ENCODE data around the gene BCL2.

Gene BCL2

DNA sequence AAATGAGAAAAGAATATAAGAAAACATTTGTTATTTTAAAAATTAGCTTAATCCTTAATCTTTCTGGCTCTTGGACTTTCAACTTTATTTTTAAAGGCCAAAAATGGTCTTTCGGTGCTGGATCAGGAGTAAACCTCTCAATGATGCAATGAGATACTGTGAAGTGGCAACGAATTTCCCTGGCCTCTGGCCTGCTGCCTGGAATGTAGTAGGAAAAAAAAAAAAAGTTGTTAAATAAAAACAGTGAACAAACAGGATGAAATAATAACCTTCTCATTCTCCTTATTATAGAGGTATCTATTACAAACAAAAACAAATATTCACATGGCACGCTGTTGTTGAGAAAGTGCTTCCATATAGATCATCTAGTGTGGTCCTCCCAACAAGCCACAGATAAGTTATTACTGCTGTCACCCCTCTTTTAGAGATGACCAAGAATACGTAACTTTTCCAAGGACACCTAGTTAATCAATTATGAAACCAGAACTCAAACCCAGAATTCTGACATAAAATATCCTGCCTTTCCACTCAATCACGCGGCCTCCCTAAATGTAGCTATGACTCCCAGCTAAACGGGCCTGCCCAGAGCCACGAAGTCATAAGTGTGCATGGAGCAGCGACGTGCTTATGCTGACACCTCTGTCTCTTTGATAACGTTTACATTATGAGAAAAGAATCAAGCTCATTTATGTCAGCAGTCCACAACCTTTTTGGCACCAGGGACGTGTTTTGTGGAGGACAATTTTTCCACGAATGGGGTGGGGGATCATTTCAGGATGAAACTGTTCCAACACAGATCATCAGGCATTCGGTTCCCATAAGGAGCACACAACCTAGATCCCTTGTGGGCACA lies 170.9 kb downstream of the BCL2 start:
- Histone ChIP-seq H3K4me3 (ENCODE audit: insufficient read depth, low read depth, low read length, poor library complexity, severe bottlenecking) (no peak overlapping the region), H3K4me1 (ENCODE audit: control insufficient read depth, insufficient read depth, low read length, poor library complexity, severe bottlenecking) (peaks cover 29% of the 10 kb centered on the region), H3K27ac (ENCODE audit: insufficient read depth, low read length, poor library complexity, severe bottlenecking) (no peak overlapping the region), H3K9me3 (ENCODE audit: control insufficient read depth, low read length) (no peaks in the 10 kb centered on the region), H3K36me3 (ENCODE audit: control insufficient read depth, insufficient read depth, low read length) (peaks cover 11% of the 10 kb centered on the region), H3K27me3 (replicated peaks; ENCODE audit: control insufficient read depth, insufficient read depth, low read length, poor library complexity, severe bottlenecking) (no peaks in the 10 kb centered on the region)
- DNase-seq: no peak

DNA sequence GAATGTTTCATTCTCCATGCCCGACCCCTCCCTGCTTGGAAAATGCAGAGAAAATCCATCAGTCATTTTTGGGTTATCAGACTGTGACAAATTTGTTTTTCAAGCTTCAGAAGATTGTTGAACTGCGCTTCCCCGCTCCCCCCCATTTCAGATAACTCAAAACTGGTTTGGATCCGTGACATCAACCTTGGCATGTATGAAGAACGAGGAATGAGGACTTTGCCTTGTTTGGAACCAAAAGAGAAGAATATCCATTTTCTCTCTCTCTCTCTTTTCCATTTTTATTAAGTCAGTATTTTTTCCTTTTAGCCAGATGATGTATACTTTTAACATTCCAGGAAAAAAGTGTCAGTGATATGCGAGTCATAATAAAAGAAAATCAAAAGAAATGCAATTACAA lies 171.6 kb downstream of the BCL2 start:
- no peak for DNase-seq
- Histone ChIP-seq H3K27ac (ENCODE audit: insufficient read depth, low read length, poor library complexity, severe bottlenecking) (no peak overlapping the region), H3K4me1 (ENCODE audit: control insufficient read depth, insufficient read depth, low read length, poor library complexity, severe bottlenecking) (peaks cover 23% of the 10 kb centered on the region), H3K36me3 (ENCODE audit: control insufficient read depth, insufficient read depth, low read length) (peaks cover 11% of the 10 kb centered on the region), H3K4me3 (ENCODE audit: insufficient read depth, low read depth, low read length, poor library complexity, severe bottlenecking) (no peak overlapping the region), H3K27me3 (replicated peaks; ENCODE audit: control insufficient read depth, insufficient read depth, low read length, poor library complexity, severe bottlenecking) (no peaks in the 10 kb centered on the region), H3K9me3 (ENCODE audit: control insufficient read depth, low read length) (no peaks in the 10 kb centered on the region)

DNA sequence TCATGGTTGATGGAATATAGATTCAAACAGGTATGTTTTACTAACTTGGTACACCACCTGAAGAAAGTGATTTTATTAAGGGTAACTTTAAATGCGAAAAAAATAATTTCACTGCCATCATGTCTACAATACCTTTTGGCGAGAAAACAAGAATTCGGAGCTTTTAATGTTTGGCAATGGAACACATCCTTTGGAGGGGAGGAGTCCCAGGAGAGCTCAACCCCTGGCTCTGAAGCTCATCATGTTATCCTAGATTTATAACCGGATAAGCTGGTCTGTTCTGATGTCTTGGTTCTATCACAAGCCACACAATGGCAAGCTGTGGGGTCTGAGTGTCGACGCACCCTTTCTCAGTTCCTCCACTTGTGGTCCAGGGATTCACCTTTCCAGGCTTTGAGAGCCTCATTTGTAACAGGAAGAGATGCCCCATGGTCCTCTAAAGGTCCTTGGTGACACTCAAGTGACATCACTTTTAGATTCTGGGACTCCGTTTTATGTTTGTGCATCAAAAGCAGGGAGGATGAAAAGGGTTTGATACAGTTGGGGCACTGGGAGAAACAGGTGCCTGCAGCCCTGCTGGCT lies 172.7 kb downstream of the BCL2 start:
- Histone ChIP-seq H3K27ac (ENCODE audit: insufficient read depth, low read length, poor library complexity, severe bottlenecking) (no peak overlapping the region), H3K4me3 (ENCODE audit: insufficient read depth, low read depth, low read length, poor library complexity, severe bottlenecking) (no peak overlapping the region), H3K9me3 (ENCODE audit: control insufficient read depth, low read length) (no peaks in the 10 kb centered on the region), H3K36me3 (ENCODE audit: control insufficient read depth, insufficient read depth, low read length) (peaks cover 18% of the 10 kb centered on the region), H3K27me3 (replicated peaks; ENCODE audit: control insufficient read depth, insufficient read depth, low read length, poor library complexity, severe bottlenecking) (no peaks in the 10 kb centered on the region), H3K4me1 (ENCODE audit: control insufficient read depth, insufficient read depth, low read length, poor library complexity, severe bottlenecking) (peaks cover 14% of the 10 kb centered on the region)
- DNase-seq: no peak

DNA sequence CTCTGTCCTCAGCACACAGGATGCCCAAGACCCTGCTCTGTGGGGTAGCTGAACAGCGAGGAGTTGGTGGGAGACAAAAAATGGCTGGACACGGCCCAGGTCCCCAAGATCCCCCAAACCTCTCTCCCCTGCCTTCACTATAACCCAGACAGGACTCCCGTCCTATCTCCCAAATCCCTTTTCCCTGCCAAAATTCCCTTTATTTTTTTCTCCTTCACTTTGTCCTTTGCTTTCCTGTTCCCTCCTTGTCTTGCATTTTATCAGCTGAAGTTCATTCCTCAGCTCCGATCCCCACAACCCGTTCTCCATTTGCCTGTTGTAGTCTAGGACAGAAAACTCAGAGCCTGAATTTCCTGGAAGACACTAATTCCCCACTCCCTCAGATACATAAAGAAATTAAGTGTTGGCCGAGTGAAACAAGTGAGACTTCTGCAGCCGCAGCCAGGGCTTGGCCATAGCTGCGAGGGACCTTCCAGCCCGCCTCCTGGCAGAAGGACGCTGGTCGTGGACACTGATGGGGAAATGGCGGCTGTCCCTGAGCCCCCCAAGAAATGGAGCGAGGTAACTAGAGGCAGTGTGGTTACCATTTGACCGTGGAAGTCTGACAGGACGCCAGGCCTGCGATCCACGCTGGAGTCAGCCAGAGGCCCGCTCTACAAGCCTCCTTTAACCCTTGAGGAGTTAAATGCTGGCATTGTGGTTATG lies 173.6 kb downstream of the BCL2 start:
- H3K36me3 ChIP-seq (ENCODE audit: control insufficient read depth, insufficient read depth, low read length): peaks cover 27% of the 10 kb centered on the region
- no peak overlapping the region for H3K4me3 ChIP-seq (ENCODE audit: insufficient read depth, low read depth, low read length, poor library complexity, severe bottlenecking)
- H3K4me1 ChIP-seq (ENCODE audit: control insufficient read depth, insufficient read depth, low read length, poor library complexity, severe bottlenecking): peaks cover 5% of the 10 kb centered on the region
- DNase-seq: no peak
- H3K27me3 ChIP-seq (replicated peaks; ENCODE audit: control insufficient read depth, insufficient read depth, low read length, poor library complexity, severe bottlenecking): no peaks in the 10 kb centered on the region
- H3K9me3 ChIP-seq (ENCODE audit: control insufficient read depth, low read length): no peaks in the 10 kb centered on the region
- H3K27ac ChIP-seq (ENCODE audit: insufficient read depth, low read length, poor library complexity, severe bottlenecking): no peak overlapping the region

DNA sequence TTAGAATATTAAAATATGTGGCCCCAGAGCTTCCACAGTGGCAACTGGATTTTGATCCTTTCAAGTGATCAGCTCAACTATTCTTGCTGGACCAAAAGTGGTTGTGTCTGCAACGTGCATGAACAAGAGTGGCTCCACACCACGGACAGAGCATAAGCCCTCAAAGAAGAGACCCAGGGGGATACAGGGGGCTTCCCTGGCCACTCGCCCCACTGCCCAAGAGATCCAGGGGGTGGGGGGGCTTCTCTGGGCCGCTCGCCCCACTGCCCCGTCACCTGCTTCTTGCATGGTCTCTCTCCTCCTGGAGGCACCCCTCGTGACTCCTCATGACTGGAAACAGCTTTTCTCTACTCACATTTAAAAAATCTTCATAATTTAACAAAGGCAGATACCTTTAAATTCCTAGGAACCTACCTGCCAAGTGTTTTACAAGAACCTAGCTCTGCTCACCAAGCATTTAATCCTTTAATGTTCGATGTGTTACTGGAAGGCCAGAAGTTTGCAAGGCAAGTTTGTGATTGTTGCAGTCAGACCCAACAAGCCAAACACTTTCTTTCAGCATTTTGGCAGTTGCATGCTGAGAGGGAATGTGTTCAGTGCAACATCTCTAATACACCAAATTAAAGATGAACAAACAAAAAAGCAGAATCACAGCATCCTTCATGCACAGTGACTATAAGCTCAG lies 174.3 kb downstream of the BCL2 start:
- Histone ChIP-seq H3K36me3 (ENCODE audit: control insufficient read depth, insufficient read depth, low read length) (peaks cover 27% of the 10 kb centered on the region), H3K4me3 (ENCODE audit: insufficient read depth, low read depth, low read length, poor library complexity, severe bottlenecking) (no peak overlapping the region), H3K27me3 (replicated peaks; ENCODE audit: control insufficient read depth, insufficient read depth, low read length, poor library complexity, severe bottlenecking) (no peaks in the 10 kb centered on the region), H3K4me1 (ENCODE audit: control insufficient read depth, insufficient read depth, low read length, poor library complexity, severe bottlenecking) (no peaks in the 10 kb centered on the region), H3K27ac (ENCODE audit: insufficient read depth, low read length, poor library complexity, severe bottlenecking) (no peak overlapping the region), H3K9me3 (ENCODE audit: control insufficient read depth, low read length) (no peaks in the 10 kb centered on the region)
- no peak for DNase-seq

DNA sequence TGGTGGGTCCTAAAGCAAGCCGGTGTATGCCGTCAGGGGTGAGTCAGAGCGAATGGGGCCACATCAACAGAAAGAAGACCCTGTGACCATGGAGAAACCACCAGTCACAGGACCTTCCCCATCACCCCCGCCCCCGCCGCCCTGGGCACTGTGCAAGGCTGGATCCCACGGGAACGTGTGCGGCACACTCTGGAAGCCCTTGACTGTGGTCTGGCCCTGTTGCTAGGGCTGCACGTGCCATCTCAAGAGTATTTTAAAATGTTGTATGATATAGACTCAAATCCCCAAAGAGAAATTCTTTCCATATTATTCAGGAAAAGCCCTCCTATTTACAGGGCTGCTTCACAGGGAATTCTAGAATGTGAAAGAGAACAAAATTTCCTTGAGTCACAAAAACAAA lies 174.8 kb downstream of the BCL2 start:
- Histone ChIP-seq H3K27ac (ENCODE audit: insufficient read depth, low read length, poor library complexity, severe bottlenecking) (no peak overlapping the region), H3K4me1 (ENCODE audit: control insufficient read depth, insufficient read depth, low read length, poor library complexity, severe bottlenecking) (no peaks in the 10 kb centered on the region), H3K27me3 (replicated peaks; ENCODE audit: control insufficient read depth, insufficient read depth, low read length, poor library complexity, severe bottlenecking) (no peaks in the 10 kb centered on the region), H3K36me3 (ENCODE audit: control insufficient read depth, insufficient read depth, low read length) (peaks cover 27% of the 10 kb centered on the region), H3K9me3 (ENCODE audit: control insufficient read depth, low read length) (no peaks in the 10 kb centered on the region), H3K4me3 (ENCODE audit: insufficient read depth, low read depth, low read length, poor library complexity, severe bottlenecking) (no peak overlapping the region)
- no peak for DNase-seq

DNA sequence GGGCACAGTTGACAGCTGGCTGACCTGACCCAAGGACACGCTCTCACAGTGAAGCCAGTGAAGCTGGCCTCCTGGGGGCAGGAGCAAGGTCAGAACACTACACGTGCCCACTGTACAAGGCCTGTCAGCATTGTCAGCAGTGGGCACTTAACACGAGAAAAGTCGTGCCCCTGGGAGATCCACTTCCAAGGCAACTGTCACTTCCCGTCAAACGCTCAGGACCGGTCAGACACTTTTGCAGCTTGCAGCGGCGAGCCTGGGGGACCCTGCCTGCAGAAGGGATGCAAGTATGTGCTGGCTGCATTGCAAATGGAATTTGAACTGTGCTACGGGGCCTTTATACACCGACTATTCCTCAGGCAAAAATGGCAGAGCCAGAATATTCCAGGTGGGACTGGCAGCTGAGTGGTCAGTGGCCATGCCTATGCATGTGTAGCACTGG lies 176.2 kb downstream of the BCL2 start:
- H3K4me3 ChIP-seq (ENCODE audit: insufficient read depth, low read depth, low read length, poor library complexity, severe bottlenecking): no peak overlapping the region
- no peak overlapping the region for H3K27ac ChIP-seq (ENCODE audit: insufficient read depth, low read length, poor library complexity, severe bottlenecking)
- peaks cover 16% of the 10 kb centered on the region for H3K36me3 ChIP-seq (ENCODE audit: control insufficient read depth, insufficient read depth, low read length)
- DNase-seq: no peak
- H3K27me3 ChIP-seq (replicated peaks; ENCODE audit: control insufficient read depth, insufficient read depth, low read length, poor library complexity, severe bottlenecking): no peaks in the 10 kb centered on the region
- H3K4me1 ChIP-seq (ENCODE audit: control insufficient read depth, insufficient read depth, low read length, poor library complexity, severe bottlenecking): peaks cover 12% of the 10 kb centered on the region
- H3K9me3 ChIP-seq (ENCODE audit: control insufficient read depth, low read length): no peaks in the 10 kb centered on the region

DNA sequence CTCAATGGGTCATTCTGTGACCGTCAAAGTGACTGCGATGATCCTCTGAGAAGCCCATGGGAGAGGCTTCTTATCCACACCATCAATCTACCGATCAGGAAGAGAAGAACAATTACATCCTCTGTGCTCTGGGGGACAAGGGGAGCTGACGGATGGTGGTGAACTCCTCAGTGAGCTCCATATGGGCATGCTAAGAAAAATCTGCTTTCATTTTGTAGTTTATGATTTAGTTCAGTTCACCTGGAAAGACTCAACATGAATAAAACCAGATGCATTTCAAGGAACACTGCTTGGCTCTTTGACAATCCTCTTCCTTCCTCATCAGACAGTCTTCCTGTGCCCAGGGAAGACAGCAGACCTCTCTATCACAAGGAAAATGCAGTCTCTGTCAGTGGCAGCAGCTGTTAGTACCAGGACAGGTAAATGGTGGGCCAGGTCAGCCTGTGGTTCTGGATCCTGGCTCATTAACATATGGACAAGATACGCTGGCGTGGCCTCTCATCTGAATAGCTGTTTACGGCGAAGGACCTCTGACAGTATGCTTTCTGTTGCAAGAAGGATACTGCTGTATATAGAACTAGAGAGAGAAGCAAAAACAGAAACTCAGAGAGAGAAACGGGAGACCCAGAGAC lies 176.9 kb downstream of the BCL2 start:
- DNase-seq: no peak
- Histone ChIP-seq H3K4me1 (ENCODE audit: control insufficient read depth, insufficient read depth, low read length, poor library complexity, severe bottlenecking) (peaks cover 18% of the 10 kb centered on the region), H3K36me3 (ENCODE audit: control insufficient read depth, insufficient read depth, low read length) (peaks cover 16% of the 10 kb centered on the region), H3K27me3 (replicated peaks; ENCODE audit: control insufficient read depth, insufficient read depth, low read length, poor library complexity, severe bottlenecking) (no peaks in the 10 kb centered on the region), H3K9me3 (ENCODE audit: control insufficient read depth, low read length) (no peaks in the 10 kb centered on the region), H3K27ac (ENCODE audit: insufficient read depth, low read length, poor library complexity, severe bottlenecking) (no peak overlapping the region), H3K4me3 (ENCODE audit: insufficient read depth, low read depth, low read length, poor library complexity, severe bottlenecking) (no peak overlapping the region)

DNA sequence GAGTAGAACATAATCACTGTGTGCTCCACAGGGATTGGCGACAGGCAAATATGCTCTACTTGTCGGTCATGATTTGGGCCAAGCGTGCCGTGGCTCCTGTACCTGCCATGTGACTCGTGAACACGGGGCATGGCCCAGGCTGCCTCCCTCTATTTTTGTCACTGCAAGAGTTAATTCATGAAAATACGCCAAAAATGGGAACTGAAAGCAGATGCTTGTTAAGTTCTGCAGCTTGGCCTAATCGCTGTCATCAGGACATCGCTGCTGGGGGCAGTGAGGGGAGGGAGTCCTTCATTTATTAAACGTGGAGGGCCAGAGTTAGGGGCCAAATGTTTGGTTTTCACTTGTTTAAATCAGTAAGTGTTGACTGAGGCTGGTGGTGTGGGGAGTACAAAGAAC lies 177.8 kb downstream of the BCL2 start:
- Histone ChIP-seq H3K4me3 (ENCODE audit: insufficient read depth, low read depth, low read length, poor library complexity, severe bottlenecking) (no peak overlapping the region), H3K4me1 (ENCODE audit: control insufficient read depth, insufficient read depth, low read length, poor library complexity, severe bottlenecking) (peaks cover 21% of the 10 kb centered on the region), H3K36me3 (ENCODE audit: control insufficient read depth, insufficient read depth, low read length) (peaks cover 16% of the 10 kb centered on the region), H3K27ac (ENCODE audit: insufficient read depth, low read length, poor library complexity, severe bottlenecking) (no peak overlapping the region), H3K27me3 (replicated peaks; ENCODE audit: control insufficient read depth, insufficient read depth, low read length, poor library complexity, severe bottlenecking) (no peaks in the 10 kb centered on the region), H3K9me3 (ENCODE audit: control insufficient read depth, low read length) (no peaks in the 10 kb centered on the region)
- DNase-seq: no peak

All from effector memory CD4-positive, alpha-beta T cell (primary cell).